Stimulated activated naive CD8-positive, alpha-beta T cell treated with anti-CD3 and anti-CD28 coated beads, Interleukin-15, amount 100 ng/mL, for 72 hours (primary cell): ENCODE measurements around the gene RALGAPA2.

Source experiments
- ATAC-seq: fragments of 150-1000 bp; cut with Tn5 transposase; 2 replicates; pipeline ENCODE4 v1.10.0; 2021; ENCODE audit warnings: mild to moderate bottlenecking, moderate library complexity
- DNase-seq, 2 donors: peaks; one replicate each; pipeline ENCODE4 v3.0.0; 2021 to 2022
- H3K27ac Mint-ChIP-seq, 2 donors: one replicate each; pipeline ENCODE4 v1.8.0; 2022; ENCODE audit warnings: mild to moderate bottlenecking in 2 of 2, mixed read lengths in 2 of 2, moderate library complexity in 2 of 2
- H3K27me3 Mint-ChIP-seq: one replicate; pipeline ENCODE4 v1.8.0; 2022; ENCODE audit warnings: mixed read lengths
- H3K4me1 Mint-ChIP-seq: one replicate; pipeline ENCODE4 v1.8.0; 2022; ENCODE audit warnings: mild to moderate bottlenecking, mixed read lengths
- H3K4me3 Mint-ChIP-seq, 2 donors: one replicate each; pipeline ENCODE4 v1.8.0; 2022; ENCODE audit warnings: mild to moderate bottlenecking in 2 of 2, mixed read lengths in 2 of 2, moderate library complexity in 1 of 2
- H3K9me3 Mint-ChIP-seq, 2 donors: one replicate each; pipeline ENCODE4 v1.8.0; 2022; ENCODE audit warnings: mixed read lengths in 2 of 2

The RALGAPA2 gene

GRCh38 chr20:20536240-20536933 lies 176.1 kb downstream of the RALGAPA2 start:
- H3K27me3 Mint-ChIP-seq = no peaks in the 10 kb centered on the region
- H3K27ac Mint-ChIP-seq = no peak overlapping the region
- no peaks in the 10 kb centered on the region for H3K4me1 Mint-ChIP-seq
- no peaks in the 10 kb centered on the region for H3K9me3 Mint-ChIP-seq
- ATAC-seq = no peak
- no peak overlapping the region for H3K4me3 Mint-ChIP-seq
- no peak for DNase-seq

DNA sequence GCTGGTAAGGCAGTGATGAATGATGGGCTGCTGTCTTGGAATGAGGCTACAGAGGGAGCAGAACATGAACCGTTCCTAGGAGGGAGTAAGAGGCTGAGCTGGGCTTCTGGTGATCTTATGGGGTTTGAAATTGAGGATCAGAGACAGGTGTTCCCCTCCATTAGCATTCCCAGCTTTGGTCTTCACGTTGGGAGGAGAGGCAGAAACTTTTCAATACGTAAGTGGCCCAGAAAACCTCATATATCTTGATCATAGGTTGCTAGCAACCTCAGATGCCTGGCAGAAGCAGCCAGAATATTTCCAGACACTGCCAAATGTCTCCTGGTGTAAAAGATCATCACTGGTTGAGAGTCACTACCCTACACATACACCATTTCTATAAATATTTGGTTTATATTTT lies 177.4 kb downstream of the RALGAPA2 start:
- no peaks in the 10 kb centered on the region for H3K9me3 Mint-ChIP-seq
- no peaks in the 10 kb centered on the region for H3K27me3 Mint-ChIP-seq
- no peaks in the 10 kb centered on the region for H3K4me1 Mint-ChIP-seq
- no peak for DNase-seq
- H3K27ac Mint-ChIP-seq = no peak overlapping the region
- no peak for ATAC-seq
- H3K4me3 Mint-ChIP-seq = no peak overlapping the region

GRCh38 chr20:20531283-20531682 lies 181.2 kb downstream of the RALGAPA2 start:
- Mint-ChIP-seq H3K27ac (peak overlapping the region in 1 of 2 donors; percentile 13), H3K9me3 (no peaks in the 10 kb centered on the region), H3K4me1 (no peaks in the 10 kb centered on the region), H3K27me3 (no peaks in the 10 kb centered on the region), H3K4me3 (no peak overlapping the region)
- ATAC-seq = no peak
- DNase-seq = no peak

- peak overlapping the region in 1 of 2 donors; percentile 13 for H3K27ac Mint-ChIP-seq
- H3K4me1 Mint-ChIP-seq = no peaks in the 10 kb centered on the region
- no peaks in the 10 kb centered on the region for H3K9me3 Mint-ChIP-seq
- ATAC-seq (no peak), DNase-seq (no peak)
- H3K4me3 Mint-ChIP-seq = no peak overlapping the region
- no peaks in the 10 kb centered on the region for H3K27me3 Mint-ChIP-seq
Measured at GRCh38 chr20:20530428-20531151, 181.9 kb downstream of the RALGAPA2 start.

GRCh38 chr20:20529597-20529996 lies 182.8 kb downstream of the RALGAPA2 start:
- Mint-ChIP-seq H3K9me3 (no peaks in the 10 kb centered on the region), H3K4me1 (no peaks in the 10 kb centered on the region), H3K4me3 (no peak overlapping the region), H3K27ac (peak overlapping the region in 1 of 2 donors; percentile 9), H3K27me3 (no peaks in the 10 kb centered on the region)
- DNase-seq (no peak), ATAC-seq (no peak)

- Mint-ChIP-seq H3K9me3 (no peaks in the 10 kb centered on the region), H3K27ac (peak overlapping the region in 1 of 2 donors; percentile 66), H3K4me3 (no peak overlapping the region)
Measured at GRCh38 chr20:20528861-20529260, 183.6 kb downstream of the RALGAPA2 start.

DNA sequence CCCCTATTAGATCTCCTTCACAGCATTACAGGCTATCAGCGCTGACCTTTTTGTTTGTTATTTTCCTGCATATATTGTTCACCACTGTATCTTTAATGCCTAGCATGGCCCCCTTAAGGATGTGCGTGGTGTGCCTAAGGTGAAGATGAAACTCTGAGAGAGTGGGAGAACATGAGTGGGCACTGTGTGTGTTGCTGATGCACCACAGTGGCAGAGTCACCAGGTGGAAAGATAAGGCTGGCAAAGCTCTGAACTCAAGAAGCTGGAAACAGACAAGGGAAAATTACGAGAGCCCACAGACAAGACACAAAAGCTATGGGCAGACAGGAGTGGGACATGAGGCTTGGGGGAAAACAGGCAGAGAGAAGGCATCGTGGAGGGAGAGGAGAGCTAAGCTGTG lies 184.8 kb downstream of the RALGAPA2 start:
- Mint-ChIP-seq H3K9me3 (no peaks in the 10 kb centered on the region), H3K27me3 (no peaks in the 10 kb centered on the region), H3K4me1 (no peaks in the 10 kb centered on the region), H3K27ac (peak overlapping the region; percentile 22 to 89), H3K4me3 (no peak overlapping the region)
- DNase-seq = no peak
- no peak for ATAC-seq

More at GRCh38 chr20:20528861-20529260, 183.6 kb downstream of the RALGAPA2 start:
- DNase-seq (no peak), ATAC-seq (no peak)
- H3K4me1 Mint-ChIP-seq = no peaks in the 10 kb centered on the region
- H3K27me3 Mint-ChIP-seq = no peaks in the 10 kb centered on the region

DNA sequence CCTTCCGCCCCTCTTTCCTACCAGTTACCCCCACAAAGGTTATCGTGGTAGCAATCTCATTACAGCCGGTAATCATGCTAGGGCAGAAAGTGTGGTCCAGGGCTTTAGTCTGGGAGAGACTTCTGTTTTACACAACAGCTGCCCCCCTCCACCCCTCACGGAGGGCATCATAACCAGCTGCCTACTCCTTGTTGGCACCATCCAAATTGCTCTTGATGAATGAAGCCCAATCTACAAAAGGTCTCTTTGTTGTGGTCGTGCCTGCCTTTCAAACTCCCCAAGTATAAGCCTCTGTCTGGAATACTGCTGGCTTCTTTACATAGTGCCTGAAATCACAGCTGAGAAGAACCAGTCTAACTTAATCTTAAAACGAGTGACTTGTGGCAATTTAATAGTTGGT lies 186.7 kb downstream of the RALGAPA2 start:
- ATAC-seq = no peak
- Mint-ChIP-seq H3K4me3 (no peak overlapping the region), H3K4me1 (no peaks in the 10 kb centered on the region), H3K27me3 (no peaks in the 10 kb centered on the region), H3K27ac (no peak overlapping the region), H3K9me3 (no peaks in the 10 kb centered on the region)
- DNase-seq = no peak

GRCh38 chr20:20525214-20525613 lies 187.2 kb downstream of the RALGAPA2 start:
- no peak for DNase-seq
- no peaks in the 10 kb centered on the region for H3K9me3 Mint-ChIP-seq
- no peaks in the 10 kb centered on the region for H3K4me1 Mint-ChIP-seq
- no peak overlapping the region for H3K27ac Mint-ChIP-seq
- H3K27me3 Mint-ChIP-seq = no peaks in the 10 kb centered on the region
- no peak overlapping the region for H3K4me3 Mint-ChIP-seq
- no peak for ATAC-seq

- H3K4me1 Mint-ChIP-seq = no peaks in the 10 kb centered on the region
- no peak overlapping the region for H3K27ac Mint-ChIP-seq
- no peaks in the 10 kb centered on the region for H3K9me3 Mint-ChIP-seq
- no peak for ATAC-seq
- DNase-seq = no peak
- H3K27me3 Mint-ChIP-seq = no peaks in the 10 kb centered on the region
- no peak overlapping the region for H3K4me3 Mint-ChIP-seq
Measured at GRCh38 chr20:20524756-20525155, 187.7 kb downstream of the RALGAPA2 start.

DNA sequence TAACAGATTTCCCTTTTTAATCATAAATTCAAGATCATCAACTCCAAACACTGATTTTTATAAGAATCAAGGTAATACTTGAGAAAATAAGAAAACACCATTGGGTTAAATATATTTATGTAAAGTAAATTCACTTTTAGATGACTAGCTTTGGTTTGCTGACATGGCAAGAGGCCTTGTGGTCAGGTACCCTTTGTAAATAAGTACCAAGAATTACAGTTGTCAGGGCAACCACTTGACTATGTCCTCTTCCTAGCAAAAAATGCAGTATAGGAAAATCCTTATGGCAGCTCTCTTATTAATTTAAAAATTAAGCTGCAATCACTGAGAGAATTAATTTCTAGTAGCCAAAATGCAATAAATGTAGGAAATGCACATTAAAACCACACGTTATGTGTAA lies 190.7 kb downstream of the RALGAPA2 start:
- Mint-ChIP-seq H3K4me1 (no peaks in the 10 kb centered on the region), H3K27me3 (no peaks in the 10 kb centered on the region), H3K4me3 (no peak overlapping the region), H3K27ac (no peak overlapping the region), H3K9me3 (no peaks in the 10 kb centered on the region)
- ATAC-seq (no peak), DNase-seq (no peak)

GRCh38 chr20:20520776-20521175 lies 191.7 kb downstream of the RALGAPA2 start:
- Mint-ChIP-seq H3K27me3 (no peaks in the 10 kb centered on the region), H3K27ac (no peak overlapping the region), H3K9me3 (peaks cover 0 to 4% of the 10 kb centered on the region in 2 donors), H3K4me3 (no peak overlapping the region), H3K4me1 (no peaks in the 10 kb centered on the region)
- ATAC-seq = no peak
- no peak for DNase-seq

GRCh38 chr20:20519269-20519668 lies 193.2 kb downstream of the RALGAPA2 start:
- peaks cover 0 to 13% of the 10 kb centered on the region in 2 donors for H3K9me3 Mint-ChIP-seq
- H3K27ac Mint-ChIP-seq = no peak overlapping the region
- H3K4me3 Mint-ChIP-seq = no peak overlapping the region
- no peaks in the 10 kb centered on the region for H3K4me1 Mint-ChIP-seq
- ATAC-seq = no peak
- no peaks in the 10 kb centered on the region for H3K27me3 Mint-ChIP-seq
- no peak for DNase-seq

GRCh38 chr20:20518263-20518662 lies 194.2 kb downstream of the RALGAPA2 start:
- no peak for DNase-seq
- Mint-ChIP-seq H3K4me3 (no peak overlapping the region), H3K4me1 (no peaks in the 10 kb centered on the region), H3K9me3 (peaks cover 0 to 13% of the 10 kb centered on the region in 2 donors), H3K27ac (no peak overlapping the region), H3K27me3 (no peaks in the 10 kb centered on the region)
- no peak for ATAC-seq

DNA sequence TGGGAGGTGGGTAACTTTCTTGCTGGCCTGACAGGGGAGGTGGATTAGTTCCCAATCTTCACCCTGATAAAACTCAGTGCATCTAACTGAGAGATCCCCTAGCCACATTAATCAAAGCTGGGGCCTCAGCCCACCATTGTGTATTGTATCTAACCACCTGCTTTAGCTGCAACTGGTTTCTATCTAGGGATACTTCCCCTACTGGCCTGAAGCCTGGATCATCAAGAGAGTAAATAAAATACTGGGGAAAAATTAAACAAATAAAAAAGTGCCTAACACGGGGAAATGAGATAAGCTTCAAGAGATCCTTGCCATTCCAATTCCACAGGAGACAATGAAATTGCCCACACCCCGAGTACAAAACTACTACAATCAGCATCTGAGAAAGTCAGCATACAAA lies 195.1 kb downstream of the RALGAPA2 start:
- H3K4me3 Mint-ChIP-seq = no peak overlapping the region
- H3K9me3 Mint-ChIP-seq = peaks cover 0 to 13% of the 10 kb centered on the region in 2 donors
- H3K27me3 Mint-ChIP-seq = no peaks in the 10 kb centered on the region
- ATAC-seq = no peak
- DNase-seq = no peak
- no peaks in the 10 kb centered on the region for H3K4me1 Mint-ChIP-seq
- H3K27ac Mint-ChIP-seq = no peak overlapping the region

DNA sequence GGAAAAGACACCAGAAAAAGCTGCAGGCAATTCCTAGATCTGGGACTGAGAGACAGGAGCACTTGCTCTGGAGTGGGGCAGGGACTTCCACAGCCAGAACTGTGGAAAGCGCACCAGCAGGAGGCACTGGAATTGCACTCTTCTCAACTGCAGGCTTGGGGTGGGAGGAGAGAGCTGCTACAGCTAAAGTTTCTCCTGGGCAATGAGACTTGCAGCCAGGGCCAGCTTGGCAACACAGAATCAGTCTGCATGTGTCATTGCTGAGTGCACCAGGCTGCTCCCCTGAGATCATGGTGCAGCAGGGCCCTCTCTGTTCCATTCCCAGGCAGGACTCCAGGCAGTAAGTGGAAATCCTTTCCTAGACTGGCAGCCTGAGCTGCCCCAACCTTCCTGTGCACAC lies 198.7 kb downstream of the RALGAPA2 start:
- Mint-ChIP-seq H3K4me1 (no peaks in the 10 kb centered on the region), H3K9me3 (peaks cover 0 to 13% of the 10 kb centered on the region in 2 donors), H3K27me3 (no peaks in the 10 kb centered on the region), H3K27ac (no peak overlapping the region), H3K4me3 (no peak overlapping the region)
- ATAC-seq (no peak), DNase-seq (no peak)
